HG02759 (cell line): ENCODE results near the gene ZDHHC8.

Experiments used
- ATAC-seq: cut with Tn5 transposase; IDR thresholded peaks from one replicate; pipeline ENCODE4 v1.9.1; 2021; ENCODE audit warnings: mild to moderate bottlenecking, moderate library complexity; ENCODE audit not compliant: unreplicated experiment

Gene ZDHHC8

GRCh38 chr22:20141186-20142077 is 9.8 kb downstream of the ZDHHC8 start:
- ATAC-seq, result no peak

GRCh38 chr22:20142711-20143621 is 11.4 kb downstream of the ZDHHC8 start:
- no peak for ATAC-seq

- no peak for ATAC-seq
Observed at GRCh38 chr22:20143883-20144665, 12.5 kb downstream of the ZDHHC8 start.

- ATAC-seq, result no peak
Observed at GRCh38 chr22:20145206-20145831, 13.7 kb downstream of the ZDHHC8 start.

GRCh38 chr22:20145832-20146223 is 14.2 kb downstream of the ZDHHC8 start:
- no peak for ATAC-seq

- no peak for ATAC-seq
Observed at GRCh38 chr22:20146777-20147176, 15.2 kb downstream of the ZDHHC8 start.

GRCh38 chr22:20147237-20147988 is 15.8 kb downstream of the ZDHHC8 start:
- no peak for ATAC-seq

- no peak for ATAC-seq
Observed at GRCh38 chr22:20148414-20148813, 16.8 kb downstream of the ZDHHC8 start.

- no peak for ATAC-seq
Observed at GRCh38 chr22:20149257-20150250, 17.9 kb downstream of the ZDHHC8 start.

- no peak for ATAC-seq
Observed at GRCh38 chr22:20150381-20151275, 19.0 kb downstream of the ZDHHC8 start, which contains the start of gene CCDC188. Gene CCDC188 (minus strand): TSS chr22:20151055. CDS start chr22:20150986, 69 bp downstream.

- no peak for ATAC-seq
Observed at GRCh38 chr22:20151276-20151588, 19.6 kb downstream of the ZDHHC8 start.

GRCh38 chr22:20152464-20152890 is 20.9 kb downstream of the ZDHHC8 start:
- ATAC-seq, result no peak

- ATAC-seq, result no peak
Observed at GRCh38 chr22:20153945-20154344, 22.3 kb downstream of the ZDHHC8 start.

- ATAC-seq, result no peak
Observed at GRCh38 chr22:20154602-20155187, 23.1 kb downstream of the ZDHHC8 start.

GRCh38 chr22:20155330-20156041 is 23.9 kb downstream of the ZDHHC8 start:
- no peak for ATAC-seq

GRCh38 chr22:20156042-20156389 is 24.4 kb downstream of the ZDHHC8 start:
- ATAC-seq, result no peak
